Colonic mucosa (tissue), 4 donors: ENCODE results near the gene BCL6B. TPM values are rescaled to one million over a fixed set of nuclear protein-coding genes. Genes with fewer than 3 reads are reported as not detected.

ENCODE experiments used
- DNase-seq: peaks from one replicate; pipeline ENCODE4 v3.0.0-alpha.2; 2020
- H3K27ac ChIP-seq: fragments of 200-600 bp; one replicate; pipeline ENCODE4 v1.8.0; 2021
- H3K27me3 ChIP-seq: fragments of 200-600 bp; one replicate; pipeline ENCODE4 v1.8.0; 2021
- H3K36me3 ChIP-seq: fragments of 200-600 bp; one replicate; pipeline ENCODE4 v1.8.0; 2021
- H3K4me1 ChIP-seq: fragments of 200-600 bp; one replicate; pipeline ENCODE4 v1.8.0; 2021; ENCODE audit warnings: mild to moderate bottlenecking
- H3K4me3 ChIP-seq: fragments of 200-600 bp; one replicate; pipeline ENCODE4 v1.8.0; 2021
- H3K9ac ChIP-seq, 2 donors: one replicate each; pipeline ENCODE4 v1.7.0; 2013; ENCODE audit warnings: control low read depth in 2 of 2, low read depth in 2 of 2, low read length in 2 of 2
- H3K9me3 ChIP-seq: fragments of 200-600 bp; one replicate; pipeline ENCODE4 v1.8.0; 2021
- CTCF ChIP-seq: fragments of 200-600 bp; IDR thresholded peaks from one replicate; pipeline ENCODE4 v1.8.0; 2022; ENCODE audit warnings: antibody characterized with exemption, mild to moderate bottlenecking
- intact Hi-C: fragments of 100-400 bp; cut with DNase I; formaldehyde crosslinking; loops from one replicate; pipeline ENCODE4 v1.14.1; 2022
- total RNA-seq, 2 donors: library from RNA; stranded (reverse); fragmentation: NEBNext Ultra II Directional in 1 of 2; extraction: Animal tissue kit (Norgen Biotek cat#: 25700) in 1 of 2; gene quantifications; one replicate each; pipeline ENCODE4 v1.2.1, GENCODE V29; 2021
- donor health status: healthy.
- donor health status: DM: no; HTN: no; CAD: no.
- donor health status: DM: no; HTN: no; CAD: no.

BCL6B gene
- total RNA-seq, 2 donors from 2014 or later, result 0.89 to 7.3 TPM

DNA sequence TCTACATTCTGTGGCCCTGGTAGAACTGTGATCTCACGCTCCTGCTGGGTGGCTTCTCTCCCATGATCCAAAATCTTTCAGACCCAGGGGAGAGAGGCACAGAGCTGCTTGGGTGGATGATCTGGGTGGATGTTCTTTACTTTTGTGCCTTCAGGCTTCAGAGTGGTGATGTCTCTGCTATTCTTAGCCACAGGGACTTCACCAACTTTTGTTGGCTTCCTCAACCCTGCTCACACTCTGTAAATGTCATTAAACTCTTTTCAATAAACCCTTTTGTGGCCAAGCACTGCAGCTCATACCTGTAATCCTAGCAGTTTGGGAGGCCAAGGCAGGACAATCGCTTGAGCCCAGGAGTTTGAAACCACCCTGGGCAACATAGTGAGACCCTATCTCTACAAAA, 49.6 kb downstream of the BCL6B start:
- intact Hi-C loops, result no loop called here
- Histone ChIP-seq H3K27me3 (no peaks in the 10 kb centered on the region), H3K4me3 (no peak overlapping the region), H3K9me3 (no peaks in the 10 kb centered on the region), H3K27ac (no peak overlapping the region), H3K9ac (no peak overlapping the region), H3K36me3 (no peaks in the 10 kb centered on the region), H3K4me1 (no peaks in the 10 kb centered on the region)
- DNase-seq, result no peak
- TF ChIP-seq CTCF, result no peak

- H3K36me3 ChIP-seq, result no peaks in the 10 kb centered on the region
- no peaks in the 10 kb centered on the region for H3K27me3 ChIP-seq
- intact Hi-C loops, result no loop called here
- H3K9ac ChIP-seq, result no peak overlapping the region
- TF ChIP-seq CTCF, result no peak
- H3K4me1 ChIP-seq, result no peaks in the 10 kb centered on the region
- H3K4me3 ChIP-seq, result no peak overlapping the region
- H3K9me3 ChIP-seq, result no peaks in the 10 kb centered on the region
- H3K27ac ChIP-seq, result no peak overlapping the region
- no peak for DNase-seq
Measured at GRCh38 chr17:7074931-7075330, 52.1 kb downstream of the BCL6B start.

DNA sequence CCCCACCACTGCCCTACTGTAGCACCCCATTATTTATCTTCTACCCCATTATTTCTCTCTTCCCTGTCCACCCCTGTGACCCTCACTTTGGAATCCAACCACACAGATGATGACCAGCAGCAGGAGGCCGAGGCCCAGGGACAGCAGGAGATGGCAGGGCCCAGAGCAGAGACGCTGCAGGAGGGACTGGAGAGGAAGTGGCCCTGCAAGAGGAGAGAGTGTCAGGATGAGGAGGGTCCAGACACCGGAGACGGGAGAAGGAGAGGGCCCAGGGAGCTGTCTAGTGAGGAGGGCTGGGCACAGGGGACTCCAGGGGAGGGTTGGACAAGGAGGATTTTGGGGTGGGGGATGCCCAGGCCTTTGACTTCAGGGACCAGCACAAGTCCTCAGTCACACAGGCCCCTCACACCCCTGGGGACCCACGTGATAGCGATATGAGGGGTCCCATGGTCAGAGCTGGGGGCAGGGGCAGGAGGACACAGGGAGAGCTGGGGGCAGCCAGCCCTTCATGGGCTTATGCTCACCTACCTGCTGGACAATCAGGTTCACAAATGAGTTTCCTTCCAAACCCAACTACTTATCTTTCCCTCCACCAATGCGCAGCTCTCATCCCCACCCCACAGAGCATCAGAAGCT, 55.2 kb downstream of the BCL6B start:
- TF ChIP-seq CTCF, result no peak
- no peaks in the 10 kb centered on the region for H3K4me1 ChIP-seq
- H3K4me3 ChIP-seq, result no peak overlapping the region
- intact Hi-C loops, result no loop called here
- no peak overlapping the region for H3K27ac ChIP-seq
- H3K27me3 ChIP-seq, result no peaks in the 10 kb centered on the region
- no peaks in the 10 kb centered on the region for H3K36me3 ChIP-seq
- H3K9me3 ChIP-seq, result no peaks in the 10 kb centered on the region
- no peak for DNase-seq
- H3K9ac ChIP-seq, result peak overlapping the region in 1 of 2 donors; percentile 35

DNA sequence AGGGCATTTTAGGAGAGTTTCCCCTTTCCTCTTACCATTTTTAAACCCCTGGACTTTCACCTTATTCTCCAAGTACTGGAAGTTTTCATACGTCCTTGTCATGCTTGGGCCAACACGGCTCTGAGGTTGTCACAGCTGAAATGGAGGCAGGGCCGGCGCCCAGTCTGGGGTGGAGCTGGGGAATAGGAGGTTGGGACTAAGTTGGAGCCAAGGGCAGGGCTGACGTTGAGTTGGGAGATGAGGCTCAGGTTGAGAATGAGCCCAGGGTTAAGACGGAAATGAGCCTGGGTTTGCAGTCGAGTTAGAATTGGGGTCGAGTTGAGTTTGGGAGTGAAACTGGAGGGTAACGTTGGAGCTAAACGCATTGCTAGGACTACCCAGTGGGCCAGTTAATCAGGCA, 55.9 kb downstream of the BCL6B start:
- H3K9ac ChIP-seq, result no peak overlapping the region
- no peak for DNase-seq
- no peak for TF ChIP-seq CTCF
- H3K9me3 ChIP-seq, result no peaks in the 10 kb centered on the region
- H3K27ac ChIP-seq, result no peak overlapping the region
- H3K4me1 ChIP-seq, result no peaks in the 10 kb centered on the region
- H3K36me3 ChIP-seq, result no peaks in the 10 kb centered on the region
- no peak overlapping the region for H3K4me3 ChIP-seq
- H3K27me3 ChIP-seq, result no peaks in the 10 kb centered on the region
- intact Hi-C loops, result no loop called here

Other genes with a start within 250 kb of the BCL6B start
- not detected for gene FBXO39, start 246.8 kb upstream of the BCL6B start, total RNA-seq
- not detected for gene TEKT1, start 191.3 kb upstream of the BCL6B start, total RNA-seq
- gene ALOX12, start 27.0 kb upstream of the BCL6B start, total RNA-seq, result 1 to 10 TPM in 1 of 2 donors, not detected in 1; 2.0 TPM
- gene RNASEK, start 10.4 kb upstream of the BCL6B start, total RNA-seq, result 100 to 1,000 TPM; 190 to 204 TPM
- gene SLC16A13, start 13.0 kb downstream of the BCL6B start, total RNA-seq, result 10 to 100 TPM; 11.0 to 13.9 TPM
- under 1 TPM; 0.22 to 0.40 TPM for gene SLC16A11, start 21.0 kb downstream of the BCL6B start, total RNA-seq
- 1 to 10 TPM in 1 of 2 donors, under 1 TPM in 1; 0.96 to 9.7 TPM for gene CLEC10A, start 57.2 kb downstream of the BCL6B start, total RNA-seq
- under 1 TPM; 0.45 to 0.49 TPM for gene ASGR2, start 91.8 kb downstream of the BCL6B start, total RNA-seq
- 1 to 10 TPM in 1 of 2 donors, under 1 TPM in 1; 0.47 to 1.1 TPM for gene ASGR1, start 156.3 kb downstream of the BCL6B start, total RNA-seq
- 1 to 10 TPM; 4.8 to 5.6 TPM for gene DLG4, start 196.8 kb downstream of the BCL6B start, total RNA-seq
- gene ACADVL, start 196.9 kb downstream of the BCL6B start, total RNA-seq, result 100 to 1,000 TPM; 606 to 859 TPM
- gene DVL2, start 211.5 kb downstream of the BCL6B start, total RNA-seq, result 10 to 100 TPM; 32.4 to 42.4 TPM
- gene PHF23, start 216.4 kb downstream of the BCL6B start, total RNA-seq, result 10 to 100 TPM; 29.8 to 38.6 TPM
- 100 to 1,000 TPM; 378 to 513 TPM for gene GABARAP, start 219.4 kb downstream of the BCL6B start, total RNA-seq
- 100 to 1,000 TPM; 124 to 145 TPM for gene CTDNEP1, start 228.7 kb downstream of the BCL6B start, total RNA-seq
- 10 to 100 TPM; 34.4 to 77.9 TPM for gene ELP5, start 229.2 kb downstream of the BCL6B start, total RNA-seq
- 100 to 1,000 TPM; 798 to 919 TPM for gene CLDN7, start 239.4 kb downstream of the BCL6B start, total RNA-seq